HCT116 (cell line): ENCODE results near the gene PAPOLG. TPM values are rescaled to one million over a fixed set of nuclear protein-coding genes. Genes with fewer than 3 reads are reported as not detected.

Experiments
- ATAC-seq: fragments of 200-7000 bp; cut with Tn5 transposase; 2 replicates; pipeline ENCODE4 v1.9.1; 2020; ENCODE audit warnings: mild to moderate bottlenecking, moderate library complexity
- BruUV-seq: library from RNA; stranded (reverse); fragments of 400-500 nt; replicated peaks from 2 replicates; lab custom pipeline; 2021; lab: Mats Ljungman, UMichigan
- CTCF ChIA-PET: fragments of 300-600 bp; sonication (Branson Sonifier 250); formaldehyde crosslinking; loops from one replicate; lab custom pipeline; 2021; ENCODE audit warnings: antibody characterized with exemption; lab: Charles Lee
- POLR2A ChIA-PET: fragments of 300-600, 350-600 bp; sonication (Branson Sonifier 250); formaldehyde crosslinking; loops from one replicate; lab custom pipeline; 2021; ENCODE audit warnings: antibody characterized with exemption; lab: Charles Lee
- RAD21 ChIA-PET, 2 experiments: fragments of 300-600 bp; sonication (Branson Sonifier 250); formaldehyde crosslinking; loops; one replicate each; lab custom pipeline; 2023; ENCODE audit warnings: low total read pairs in 2 of 2; ENCODE audit not compliant: uncharacterized antibody in 2 of 2, unreplicated experiment in 2 of 2, low non-redundant PET in 1 of 2; lab: Charles Lee
- DNase-seq: peaks from one replicate; pipeline ENCODE4 v3.0.0-alpha.2; 2010; ENCODE audit warnings: low read depth, low spot score
- H2AFZ ChIP-seq: fragments of 200-600 bp; shearing (Covaris generic), sonication (generic); 2 replicates; pipeline ENCODE4 v1.6.1; 2017; ENCODE audit warnings: low read depth, mixed run types, mixed read lengths, antibody characterized with exemption, low read length; ENCODE audit not compliant: poor library complexity, severe bottlenecking
- H3K27ac ChIP-seq: 2 replicates; pipeline ENCODE4 v1.5.1; 2012; ENCODE audit warnings: low read depth, low read length
- H3K27me3 ChIP-seq: fragments of 200-600 bp; sonication (generic); 2 replicates; pipeline ENCODE4 v1.6.1; 2016; ENCODE audit warnings: mixed run types, low read length, mixed read lengths; ENCODE audit not compliant: insufficient read depth
- H3K36me3 ChIP-seq, 2 experiments: fragments of 200-500 bp in 1 of 2; fragments of 200-600 bp in 1 of 2; sonication (Bioruptor generic) in 1 of 2; sonication (generic) in 1 of 2; 2 replicates each; pipeline versions ENCODE4 v1.5.1 to v1.6.1; 2014 to 2016; ENCODE audit warnings: low read length in 2 of 2, inconsistent platforms in 1 of 2, mixed read lengths in 1 of 2, mixed run types in 1 of 2; ENCODE audit not compliant: insufficient read depth in 2 of 2, control insufficient read depth in 1 of 2
- H3K4me1 ChIP-seq, 2 experiments: fragments of 200-600 bp in 1 of 2; sonication (generic) in 1 of 2; 2 replicates each; pipeline versions ENCODE4 v1.5.1 to v1.6.1; 2012 to 2017; ENCODE audit warnings: low read length in 2 of 2, inconsistent platforms in 1 of 2, mild to moderate bottlenecking in 1 of 2, mixed read lengths in 1 of 2, mixed run types in 1 of 2, moderate library complexity in 1 of 2; ENCODE audit not compliant: insufficient read depth in 2 of 2, control insufficient read depth in 1 of 2
- H3K4me2 ChIP-seq: fragments of 200-600 bp; sonication (generic); 2 replicates; pipeline ENCODE4 v1.6.1; 2017; ENCODE audit warnings: mixed run types, low read length, mixed read lengths
- H3K4me3 ChIP-seq, 2 experiments: fragments of 200-600 bp in 1 of 2; sonication (generic) in 1 of 2; replicated peaks in 1 of 2; 2 replicates each; pipeline ENCODE4 v1.5.1; 2011 to 2016; ENCODE audit warnings: low read length in 2 of 2, control low read depth in 1 of 2, low read depth in 1 of 2, mild to moderate bottlenecking in 1 of 2, mixed read lengths in 1 of 2, mixed run types in 1 of 2
- H3K79me2 ChIP-seq: fragments of 200-600 bp; sonication (generic); 2 replicates; pipeline ENCODE4 v1.6.1; 2017; ENCODE audit warnings: mild to moderate bottlenecking, mixed run types, low read length, moderate library complexity, mixed read lengths; ENCODE audit not compliant: insufficient read depth
- H3K9ac ChIP-seq: fragments of 200-600 bp; sonication (generic); 2 replicates; pipeline ENCODE4 v1.6.1; 2016; ENCODE audit warnings: low read length, mixed read lengths
- H3K9me2 ChIP-seq: fragments of 200-600 bp; sonication (generic), shearing (Covaris generic); 2 replicates; pipeline ENCODE4 v1.6.1; 2017; ENCODE audit warnings: mixed run types, mild to moderate bottlenecking, moderate library complexity; ENCODE audit not compliant: insufficient read depth
- H3K9me3 ChIP-seq, 2 experiments: fragments of 200-500 bp in 1 of 2; fragments of 200-600 bp in 1 of 2; sonication (Bioruptor generic) in 1 of 2; sonication (generic) in 1 of 2; 2 replicates each; pipeline ENCODE4 v1.6.1; 2014 to 2017; ENCODE audit warnings: low read length in 2 of 2, mixed read lengths in 2 of 2, inconsistent platforms in 1 of 2, low read depth in 1 of 2, mild to moderate bottlenecking in 1 of 2, mixed run types in 1 of 2, moderate library complexity in 1 of 2; ENCODE audit not compliant: control insufficient read depth in 1 of 2, insufficient read depth in 1 of 2
- H4K20me1 ChIP-seq: fragments of 200-600 bp; sonication (generic), shearing (Covaris generic); 2 replicates; pipeline ENCODE4 v1.6.1; 2017; ENCODE audit warnings: mixed run types, mild to moderate bottlenecking, moderate library complexity; ENCODE audit not compliant: insufficient read depth
- EZH2 ChIP-seq: fragments of 200-600 bp; sonication (generic); IDR thresholded peaks from 2 replicates; pipeline ENCODE4 v1.6.1; 2017; ENCODE audit warnings: antibody characterized with exemption, mixed run types
- JUND ChIP-seq: IDR thresholded peaks from 2 replicates; pipeline ENCODE4 v1.6.1; 2012
- POLR2A ChIP-seq: IDR thresholded peaks from 2 replicates; pipeline ENCODE4 v1.7.0; 2011; ENCODE audit warnings: borderline replicate concordance; ENCODE audit not compliant: insufficient read depth, insufficient read length; ENCODE audit errors: extremely low read depth
- POLR2AphosphoS5 ChIP-seq: IDR thresholded peaks from 2 replicates; pipeline ENCODE4 v1.6.1; 2011; ENCODE audit warnings: mild to moderate bottlenecking, low read depth, low read length, moderate library complexity
- SRF ChIP-seq: IDR thresholded peaks from 2 replicates; pipeline ENCODE4 v1.6.1; 2012; ENCODE audit warnings: low read depth
- TCF7L2 ChIP-seq: IDR thresholded peaks from 2 replicates; pipeline ENCODE4 v1.7.0; 2011; ENCODE audit warnings: borderline replicate concordance, inconsistent platforms; ENCODE audit not compliant: insufficient read depth, insufficient read length; ENCODE audit errors: extremely low read depth
- YY1 ChIP-seq: IDR thresholded peaks from 2 replicates; pipeline ENCODE4 v1.6.1; 2011; ENCODE audit warnings: low read length, low read depth, moderate library complexity, mild to moderate bottlenecking; ENCODE audit not compliant: insufficient replicate concordance; ENCODE audit errors: extremely low read depth
- ZBTB33 ChIP-seq: IDR thresholded peaks from 2 replicates; pipeline ENCODE4 v1.6.1; 2011; ENCODE audit warnings: mild to moderate bottlenecking, low read length, moderate library complexity; ENCODE audit not compliant: insufficient replicate concordance; ENCODE audit errors: extremely low read depth
- ZFX ChIP-seq: fragments of 450-650 bp; IDR thresholded peaks from 2 replicates; pipeline ENCODE4 v1.6.1; 2017
- intact Hi-C: fragments of 100-400 bp; cut with micrococcal nuclease; formaldehyde crosslinking; loops from 2 replicates; pipeline ENCODE4 v1.10.0; 2022
- total RNA-seq: library from RNA; stranded (reverse); gene quantifications from one replicate; pipeline ENCODE4 v1.2.1, GENCODE V29; 2021; ENCODE audit not compliant: unreplicated experiment

PAPOLG gene
- total RNA-seq, 1 experiment from 2014 or later: 13.2 TPM

GRCh38 chr2:60717691-60718090, 38.4 kb upstream of the PAPOLG start:
- Histone ChIP-seq H3K27me3 (no peaks in the 10 kb centered on the region), H3K27ac (no peak overlapping the region), H3K9ac (no peak overlapping the region), H3K4me1 (no peaks in the 10 kb centered on the region), H3K9me3 (no peaks in the 10 kb centered on the region), H3K79me2 (no peaks in the 10 kb centered on the region), H3K4me2 (no peak overlapping the region), H4K20me1 (no peaks in the 10 kb centered on the region), H3K4me3 (no peak overlapping the region), H3K9me2 (no peaks in the 10 kb centered on the region), H2AFZ (no peak overlapping the region), H3K36me3 (no peaks in the 10 kb centered on the region)
- BruUV-seq: no TSS peak
- ATAC-seq: no peak
- ChIA-PET POLR2A (no interaction called here), CTCF (no interaction called here), RAD21 (no interaction called here)
- DNase-seq: no peak
- intact Hi-C loops: no loop called here
- TF ChIP-seq ZBTB33: no peak
- TF ChIP-seq SRF: no peak
- TF ChIP-seq POLR2AphosphoS5: no peak
- no peak for TF ChIP-seq TCF7L2
- no peak for TF ChIP-seq YY1
- no peak for TF ChIP-seq POLR2A
- no peak for TF ChIP-seq JUND
- TF ChIP-seq ZFX: no peak

- DNase-seq: no peak
- H3K9ac ChIP-seq: no peak overlapping the region
- H3K79me2 ChIP-seq: no peaks in the 10 kb centered on the region
- no TSS peak for BruUV-seq
- no peak overlapping the region for H2AFZ ChIP-seq
- TF ChIP-seq JUND (no peak), EZH2 (no peak)
- ChIA-PET CTCF (no interaction called here), POLR2A (no interaction called here), RAD21 (no interaction called here)
- H3K9me2 ChIP-seq: no peaks in the 10 kb centered on the region
- no peak for ATAC-seq
- no peak overlapping the region for H3K4me2 ChIP-seq
- intact Hi-C loops: no loop called here
- no peaks in the 10 kb centered on the region for H4K20me1 ChIP-seq
- no peaks in the 10 kb centered on the region for H3K36me3 ChIP-seq
- no peaks in the 10 kb centered on the region for H3K9me3 ChIP-seq
- no peak overlapping the region for H3K27ac ChIP-seq
- no peak overlapping the region for H3K4me3 ChIP-seq
- no peaks in the 10 kb centered on the region for H3K27me3 ChIP-seq
- H3K4me1 ChIP-seq: no peaks in the 10 kb centered on the region
Measured at GRCh38 chr2:60719331-60719730, 36.7 kb upstream of the PAPOLG start.
